H9 (cell line): ENCODE data around the gene NUMBL. TPM values are rescaled to one million over a fixed set of nuclear protein-coding genes. Genes with fewer than 3 reads are reported as not detected.

Source experiments
- DNase-seq: peaks from one replicate; pipeline ENCODE4 v3.0.0-alpha.2; 2017
- H2AFZ ChIP-seq: one replicate; pipeline ENCODE4 v1.6.1; 2013; ENCODE audit warnings: mild to moderate bottlenecking, low read length, control low read depth, moderate library complexity
- H2AK5ac ChIP-seq: 2 replicates; pipeline ENCODE4 v1.6.1; 2013; ENCODE audit warnings: low read length, control low read depth, mixed read lengths; ENCODE audit not compliant: insufficient read length
- H2BK120ac ChIP-seq: one replicate; pipeline ENCODE4 v1.6.1; 2013; ENCODE audit warnings: low read depth, mild to moderate bottlenecking, low read length, control low read depth, inconsistent platforms; ENCODE audit not compliant: poor library complexity, severe bottlenecking
- H2BK12ac ChIP-seq: 2 replicates; pipeline ENCODE4 v1.6.1; 2013; ENCODE audit warnings: low read length, control low read depth, mixed read lengths, low read depth; ENCODE audit not compliant: insufficient read length
- H2BK15ac ChIP-seq: 2 replicates; pipeline ENCODE4 v1.6.1; 2013; ENCODE audit warnings: low read depth, low read length, control low read depth
- H2BK20ac ChIP-seq: one replicate; pipeline ENCODE4 v1.6.1; 2013; ENCODE audit warnings: low read depth, mild to moderate bottlenecking, low read length, control low read depth, inconsistent platforms; ENCODE audit not compliant: poor library complexity, severe bottlenecking
- H2BK5ac ChIP-seq: 2 replicates; pipeline ENCODE4 v1.6.1; 2013; ENCODE audit warnings: low read length, control low read depth, mixed read lengths; ENCODE audit not compliant: insufficient read length
- H3K14ac ChIP-seq: 2 replicates; pipeline ENCODE4 v1.6.1; 2013; ENCODE audit warnings: low read length, control low read depth; ENCODE audit not compliant: insufficient read depth
- H3K18ac ChIP-seq: 2 replicates; pipeline ENCODE4 v1.6.1; 2013; ENCODE audit warnings: low read depth, mild to moderate bottlenecking, mixed read lengths, low read length, control low read depth; ENCODE audit not compliant: insufficient read length
- H3K23ac ChIP-seq: 2 replicates; pipeline ENCODE4 v1.6.1; 2013; ENCODE audit warnings: low read length, control low read depth, mixed read lengths, low read depth; ENCODE audit not compliant: insufficient read length
- H3K23me2 ChIP-seq: 2 replicates; pipeline ENCODE4 v1.6.1; 2013; ENCODE audit warnings: low read depth, mild to moderate bottlenecking, mixed read lengths, low read length, control low read depth; ENCODE audit not compliant: insufficient read length, poor library complexity, severe bottlenecking
- H3K27ac ChIP-seq: 2 replicates; pipeline ENCODE4 v1.5.1; 2013; ENCODE audit warnings: low read length, control low read depth, mixed read lengths, low read depth; ENCODE audit not compliant: insufficient read length
- H3K27me3 ChIP-seq: 2 replicates; pipeline ENCODE4 v1.6.1; 2013; ENCODE audit warnings: low read length, control low read depth, inconsistent platforms; ENCODE audit not compliant: insufficient read depth
- H3K4ac ChIP-seq: 2 replicates; pipeline ENCODE4 v1.6.1; 2013; ENCODE audit warnings: low read depth, mild to moderate bottlenecking, control low read depth, inconsistent platforms, low read length, moderate library complexity
- H3K4me1 ChIP-seq: 2 replicates; pipeline ENCODE4 v1.6.1; 2013; ENCODE audit warnings: low read length, control low read depth, inconsistent platforms; ENCODE audit not compliant: insufficient read depth
- H3K4me2 ChIP-seq: 2 replicates; pipeline ENCODE4 v1.6.1; 2013; ENCODE audit warnings: low read length, control low read depth, mixed read lengths; ENCODE audit not compliant: insufficient read length, insufficient read depth
- H3K56ac ChIP-seq: 2 replicates; pipeline ENCODE4 v1.6.1; 2013; ENCODE audit warnings: low read depth, mild to moderate bottlenecking, mixed read lengths, low read length, control low read depth; ENCODE audit not compliant: insufficient read length
- H3K79me1 ChIP-seq: 2 replicates; pipeline ENCODE4 v1.6.1; 2013; ENCODE audit warnings: low read depth, mild to moderate bottlenecking, moderate library complexity, low read length, control low read depth, inconsistent platforms; ENCODE audit not compliant: insufficient read depth, poor library complexity, severe bottlenecking
- H3K79me2 ChIP-seq: 2 replicates; pipeline ENCODE4 v1.6.1; 2013; ENCODE audit warnings: low read length, control low read depth, inconsistent platforms; ENCODE audit not compliant: insufficient read depth
- H3K9ac ChIP-seq: 2 replicates; pipeline ENCODE4 v1.6.1; 2013; ENCODE audit warnings: low read length, control low read depth, mixed read lengths; ENCODE audit not compliant: insufficient read length; ENCODE audit errors: extremely low read depth
- H3K9me3 ChIP-seq: one replicate; pipeline ENCODE4 v1.6.1; 2013; ENCODE audit warnings: low read depth, low read length, inconsistent platforms; ENCODE audit not compliant: control insufficient read depth
- H3T11ph ChIP-seq: one replicate; pipeline ENCODE4 v1.6.1; 2013; ENCODE audit warnings: mild to moderate bottlenecking, low read length, control low read depth, inconsistent platforms
- H4K20me1 ChIP-seq: one replicate; pipeline ENCODE4 v1.6.1; 2013; ENCODE audit not compliant: control insufficient read depth, insufficient read length, insufficient read depth
- H4K5ac ChIP-seq: 2 replicates; pipeline ENCODE4 v1.6.1; 2013; ENCODE audit warnings: low read depth, mild to moderate bottlenecking, mixed read lengths, low read length, control low read depth; ENCODE audit not compliant: insufficient read length
- H4K8ac ChIP-seq: replicated peaks from 2 replicates; pipeline ENCODE4 v1.6.1; 2013; ENCODE audit warnings: low read length, control low read depth, mixed read lengths, low read depth; ENCODE audit not compliant: insufficient read length
- H4K91ac ChIP-seq: 2 replicates; pipeline ENCODE4 v1.6.1; 2013; ENCODE audit warnings: low read depth, mild to moderate bottlenecking, moderate library complexity, mixed read lengths, low read length, control low read depth; ENCODE audit not compliant: insufficient read length
- H3K27ac Mint-ChIP-seq, 3 experiments: 2 replicates in 2 of 3; 3 replicates in 1 of 3; pipeline ENCODE4 v1.8.0; 2020 to 2021; ENCODE audit warnings: mixed read lengths in 3 of 3, mild to moderate bottlenecking in 1 of 3, moderate library complexity in 1 of 3
- H3K27me3 Mint-ChIP-seq: 2 replicates; pipeline ENCODE4 v1.8.0; 2021; ENCODE audit warnings: low read depth, mild to moderate bottlenecking, moderate library complexity, mixed read lengths
- H3K36me3 Mint-ChIP-seq, 3 experiments: 2 replicates in 2 of 3; 3 replicates in 1 of 3; pipeline ENCODE4 v1.8.0; 2020 to 2021; ENCODE audit warnings: low read depth in 3 of 3, mixed read lengths in 3 of 3; ENCODE audit not compliant: insufficient read depth in 1 of 3
- H3K4me1 Mint-ChIP-seq, 2 experiments: 2 replicates each; pipeline ENCODE4 v1.8.0; 2020; ENCODE audit warnings: mixed read lengths in 2 of 2
- H3K4me3 Mint-ChIP-seq, 2 experiments: 2 replicates in 1 of 2; 3 replicates in 1 of 2; pipeline ENCODE4 v1.8.0; 2020 to 2021; ENCODE audit warnings: mild to moderate bottlenecking in 2 of 2, mixed read lengths in 2 of 2, moderate library complexity in 1 of 2
- H3K9me3 Mint-ChIP-seq, 2 experiments: 2 replicates in 1 of 2; 3 replicates in 1 of 2; pipeline ENCODE4 v1.8.0; 2020; ENCODE audit warnings: mild to moderate bottlenecking in 2 of 2, mixed read lengths in 2 of 2, moderate library complexity in 1 of 2
- CTCF ChIP-seq: fragments of 200-600 bp; sonication (generic); conservative IDR thresholded peaks from 3 replicates; pipeline ENCODE4 v1.8.0; 2021; ENCODE audit warnings: antibody characterized with exemption, mild to moderate bottlenecking
- WGBS: extraction: QIAGEN DNeasy Blood & Tissue Kit; methylation state at CpG from one replicate; pipeline ENCODE4 v1.1.7; 2013; ENCODE audit warnings: missing lambda C conversion rate, low lambda C conversion rate, mixed read lengths; ENCODE audit not compliant: insufficient read length; ENCODE audit errors: extremely low coverage; 5-methylcytosine and 5-hydroxymethylcytosine counted together
- total RNA-seq: library from RNA; stranded (reverse); gene quantifications from 2 replicates; pipeline ENCODE4 v1.2.1, GENCODE V29; 2021

The NUMBL gene
- total RNA-seq, 1 experiment from 2014 or later = 34.5 TPM

GRCh38 chr19:40724315-40724714 is 33.9 kb upstream of the NUMBL start:
- Histone ChIP-seq H4K20me1 (no peaks in the 10 kb centered on the region), H4K5ac (no peak overlapping the region), H3K4me2 (no peak overlapping the region), H3K27me3 (no peaks in the 10 kb centered on the region), H2AK5ac (no peak overlapping the region), H2BK120ac (no peak overlapping the region), H3K9ac (no peak overlapping the region), H4K91ac (no peak overlapping the region), H3K79me1 (no peaks in the 10 kb centered on the region), H2BK15ac (no peak overlapping the region), H3K14ac (no peak overlapping the region), H3K79me2 (peaks cover 2% of the 10 kb centered on the region; the same call in 1 of the 2 replicates), H3K23me2 (no peaks in the 10 kb centered on the region), H3T11ph (no peak overlapping the region), H3K23ac (no peak overlapping the region), H3K27ac (no peak overlapping the region), H3K9me3 (no peaks in the 10 kb centered on the region), H3K4ac (no peak overlapping the region), H2BK12ac (no peak overlapping the region), H3K4me1 (no peaks in the 10 kb centered on the region), H4K8ac (no peak overlapping the region), H2BK5ac (no peak overlapping the region), H2BK20ac (no peak overlapping the region), H2AFZ (no peak overlapping the region), H3K18ac (no peak overlapping the region), H3K56ac (no peak overlapping the region)
- no CpG with 5 or more reads among the region's 4 CpGs for whole genome bisulfite sequencing
- peaks cover 0 to 3% of the 10 kb centered on the region in 2 experiments; a peak in 2 of 5 replicates for H3K9me3 Mint-ChIP-seq
- no peak for DNase-seq
- no peaks in the 10 kb centered on the region for H3K27me3 Mint-ChIP-seq
- peaks cover 14 to 59% (median 30%) of the 10 kb centered on the region in 3 experiments; a peak in 6 of 7 replicates for H3K36me3 Mint-ChIP-seq
- H3K27ac Mint-ChIP-seq = no peak overlapping the region
- H3K4me3 Mint-ChIP-seq = no peak overlapping the region
- H3K4me1 Mint-ChIP-seq = peaks cover 4 to 12% of the 10 kb centered on the region in 2 experiments
- no peak for TF ChIP-seq CTCF
